Mesothelial cell of epicardium (in vitro differentiated cells): Measurements from ENCODE around the gene SEMA5A. TPM values are rescaled to one million over a fixed set of nuclear protein-coding genes. Genes with fewer than 3 reads are reported as not detected.

Experiments used
- DNase-seq, 2 experiments: peaks; one replicate each; pipeline ENCODE4 v3.0.0; 2021; ENCODE audit warnings: low spot score in 2 of 2; ENCODE audit not compliant: unreplicated experiment in 2 of 2
- H3K27ac Mint-ChIP-seq: 2 replicates; pipeline ENCODE4 v1.8.0; 2021; ENCODE audit warnings: mixed read lengths
- H3K27me3 Mint-ChIP-seq: 2 replicates; pipeline ENCODE4 v1.8.0; 2021; ENCODE audit warnings: low read depth, mixed read lengths
- H3K36me3 Mint-ChIP-seq: 2 replicates; pipeline ENCODE4 v1.8.0; 2021; ENCODE audit warnings: mixed read lengths
- H3K4me1 Mint-ChIP-seq: 2 replicates; pipeline ENCODE4 v1.8.0; 2021; ENCODE audit warnings: mixed read lengths
- H3K4me3 Mint-ChIP-seq: 2 replicates; pipeline ENCODE4 v1.8.0; 2021; ENCODE audit warnings: mild to moderate bottlenecking, moderate library complexity, mixed read lengths
- H3K9me3 Mint-ChIP-seq: 2 replicates; pipeline ENCODE4 v1.8.0; 2021; ENCODE audit warnings: mixed read lengths
- total RNA-seq: library from RNA; stranded (reverse); gene quantifications from 3 replicates; pipeline ENCODE4 v1.2.1, GENCODE V29; 2021
- TF ChIP-seq, protein P1 (sequence below): fragments of 200-600 bp; sonication (generic); IDR thresholded peaks from one replicate; pipeline ENCODE4 v1.5.0; 2021; ENCODE audit warnings: antibody characterized with exemption; ENCODE audit not compliant: unreplicated experiment

The SEMA5A gene
- total RNA-seq, 1 donor from 2014 or later = 26.7 TPM

GRCh38 chr5:9201761-9202160, 344.1 kb downstream of the SEMA5A start:
- Mint-ChIP-seq H3K9me3 (peaks cover 4% of the 10 kb centered on the region), H3K36me3 (no peaks in the 10 kb centered on the region), H3K27ac (no peak overlapping the region), H3K4me1 (no peaks in the 10 kb centered on the region), H3K4me3 (no peak overlapping the region), H3K27me3 (no peaks in the 10 kb centered on the region)
- DNase-seq = no peak
- TF ChIP-seq, protein P1, sequence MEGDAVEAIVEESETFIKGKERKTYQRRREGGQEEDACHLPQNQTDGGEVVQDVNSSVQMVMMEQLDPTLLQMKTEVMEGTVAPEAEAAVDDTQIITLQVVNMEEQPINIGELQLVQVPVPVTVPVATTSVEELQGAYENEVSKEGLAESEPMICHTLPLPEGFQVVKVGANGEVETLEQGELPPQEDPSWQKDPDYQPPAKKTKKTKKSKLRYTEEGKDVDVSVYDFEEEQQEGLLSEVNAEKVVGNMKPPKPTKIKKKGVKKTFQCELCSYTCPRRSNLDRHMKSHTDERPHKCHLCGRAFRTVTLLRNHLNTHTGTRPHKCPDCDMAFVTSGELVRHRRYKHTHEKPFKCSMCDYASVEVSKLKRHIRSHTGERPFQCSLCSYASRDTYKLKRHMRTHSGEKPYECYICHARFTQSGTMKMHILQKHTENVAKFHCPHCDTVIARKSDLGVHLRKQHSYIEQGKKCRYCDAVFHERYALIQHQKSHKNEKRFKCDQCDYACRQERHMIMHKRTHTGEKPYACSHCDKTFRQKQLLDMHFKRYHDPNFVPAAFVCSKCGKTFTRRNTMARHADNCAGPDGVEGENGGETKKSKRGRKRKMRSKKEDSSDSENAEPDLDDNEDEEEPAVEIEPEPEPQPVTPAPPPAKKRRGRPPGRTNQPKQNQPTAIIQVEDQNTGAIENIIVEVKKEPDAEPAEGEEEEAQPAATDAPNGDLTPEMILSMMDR = no peak

- Mint-ChIP-seq H3K4me3 (no peak overlapping the region), H3K9me3 (peaks cover 4% of the 10 kb centered on the region), H3K36me3 (no peaks in the 10 kb centered on the region), H3K27ac (no peak overlapping the region), H3K27me3 (no peaks in the 10 kb centered on the region), H3K4me1 (no peaks in the 10 kb centered on the region)
- no peak for DNase-seq
- TF ChIP-seq, protein P1 = no peak
These were observed 344.9 kb downstream of the SEMA5A start for GRCh38 chr5:9201011-9201410.

DNA sequence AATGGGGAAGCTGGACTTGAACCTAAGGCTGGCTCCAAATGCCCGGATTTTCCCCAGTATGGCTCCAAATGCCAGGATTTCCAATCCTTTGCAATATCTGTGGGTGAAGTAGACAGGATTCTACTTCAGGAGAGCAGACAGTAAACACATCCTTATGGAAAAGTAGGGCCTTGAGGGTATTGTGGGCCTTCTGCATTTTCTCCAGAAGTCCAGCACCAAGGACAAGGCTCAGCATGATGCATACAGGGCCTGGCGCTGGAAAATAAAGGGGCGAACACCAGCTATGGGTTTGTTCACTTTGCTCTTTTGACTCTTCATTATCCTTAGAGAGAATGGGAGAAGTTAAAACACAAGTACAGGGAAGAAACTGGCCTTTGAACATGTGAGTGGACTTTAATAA, 347.5 kb downstream of the SEMA5A start:
- DNase-seq = no peak
- TF ChIP-seq, protein P1 = no peak
- Mint-ChIP-seq H3K4me3 (no peak overlapping the region), H3K27ac (no peak overlapping the region), H3K9me3 (peaks cover 4% of the 10 kb centered on the region), H3K4me1 (peaks cover 2% of the 10 kb centered on the region), H3K36me3 (no peaks in the 10 kb centered on the region), H3K27me3 (no peaks in the 10 kb centered on the region)

GRCh38 chr5:9197881-9198260, 348.0 kb downstream of the SEMA5A start:
- Mint-ChIP-seq H3K4me3 (no peak overlapping the region), H3K36me3 (no peaks in the 10 kb centered on the region)
- DNase-seq = no peak

GRCh38 chr5:9196403-9197227, 349.3 kb downstream of the SEMA5A start:
- no peaks in the 10 kb centered on the region for H3K36me3 Mint-ChIP-seq
- no peak overlapping the region for H3K27ac Mint-ChIP-seq
- no peak for DNase-seq
- peaks cover under 1% of the 10 kb centered on the region for H3K9me3 Mint-ChIP-seq
- H3K27me3 Mint-ChIP-seq = no peaks in the 10 kb centered on the region
- no peak overlapping the region for H3K4me3 Mint-ChIP-seq
- TF ChIP-seq, protein P1 = no peak
- peaks cover 2% of the 10 kb centered on the region for H3K4me1 Mint-ChIP-seq

More at GRCh38 chr5:9197881-9198260, 348.0 kb downstream of the SEMA5A start:
- TF ChIP-seq, protein P1 = no peak
- Mint-ChIP-seq H3K27ac (no peak overlapping the region), H3K4me1 (peaks cover 2% of the 10 kb centered on the region), H3K9me3 (peaks cover 4% of the 10 kb centered on the region), H3K27me3 (no peaks in the 10 kb centered on the region)
